Glomerular endothelial cell (primary cell): ENCODE data around the gene NSL1. TPM values are rescaled to one million over a fixed set of nuclear protein-coding genes. Genes with fewer than 3 reads are reported as not detected.
"Not testable (repeated sequence)": the region's sequence is repeated elsewhere in the genome, so short reads cannot be mapped to it uniquely, and the experiment has no call there.

Experiments
- DNase-seq: peaks from one replicate; pipeline ENCODE4 v3.0.0-alpha.2; 2011; ENCODE audit warnings: low read depth, low spot score; ENCODE audit errors: extremely low read depth
- total RNA-seq: library from RNA; depleted of rRNA; stranded (reverse); fragments of >200 nt; gene quantifications from 2 replicates; pipeline ENCODE4 v1.2.3, GENCODE V29; 2015

NSL1 gene
- total RNA-seq, 1 donor from 2014 or later, result 25.8 TPM

DNA sequence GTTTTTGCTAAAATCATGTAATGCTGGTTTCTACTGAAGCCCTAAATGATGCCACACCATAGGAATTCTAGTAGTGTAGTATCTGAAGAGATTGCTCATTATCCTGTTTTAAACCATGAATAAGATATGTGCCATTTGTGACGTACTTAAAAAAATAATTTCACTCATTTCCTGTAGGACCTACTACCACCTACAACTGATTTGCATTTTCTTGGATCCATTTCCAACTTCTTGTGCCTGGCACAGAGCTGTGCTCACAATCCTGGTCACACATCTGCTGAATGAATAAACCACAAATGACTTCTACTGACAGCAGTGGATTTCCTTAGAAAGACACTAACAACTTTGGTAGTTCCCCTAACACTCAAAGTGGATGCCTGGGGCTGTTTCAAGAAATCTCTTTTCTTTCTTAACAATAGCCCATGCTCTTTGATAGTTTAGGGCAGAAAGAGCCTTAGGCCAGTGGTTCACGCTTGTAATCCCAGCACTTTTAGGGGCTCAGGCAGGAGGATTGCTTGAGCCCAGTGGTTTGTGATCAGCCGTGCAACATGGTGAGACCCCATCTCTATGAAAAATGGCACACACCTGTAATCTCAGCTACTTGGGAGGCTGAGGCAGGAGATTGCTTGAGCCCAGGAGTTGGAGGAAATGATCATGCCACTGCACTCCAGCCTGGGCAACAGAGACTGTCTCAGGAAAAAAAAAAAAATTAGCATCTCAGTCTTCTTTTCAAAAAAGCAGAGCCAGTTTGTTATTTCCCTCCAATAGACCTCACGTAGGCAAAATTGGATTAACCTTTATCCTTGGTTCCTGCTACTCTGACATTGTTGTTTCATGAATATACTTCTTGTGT is 78.9 kb downstream of the NSL1 start:
- no peak for DNase-seq

DNA sequence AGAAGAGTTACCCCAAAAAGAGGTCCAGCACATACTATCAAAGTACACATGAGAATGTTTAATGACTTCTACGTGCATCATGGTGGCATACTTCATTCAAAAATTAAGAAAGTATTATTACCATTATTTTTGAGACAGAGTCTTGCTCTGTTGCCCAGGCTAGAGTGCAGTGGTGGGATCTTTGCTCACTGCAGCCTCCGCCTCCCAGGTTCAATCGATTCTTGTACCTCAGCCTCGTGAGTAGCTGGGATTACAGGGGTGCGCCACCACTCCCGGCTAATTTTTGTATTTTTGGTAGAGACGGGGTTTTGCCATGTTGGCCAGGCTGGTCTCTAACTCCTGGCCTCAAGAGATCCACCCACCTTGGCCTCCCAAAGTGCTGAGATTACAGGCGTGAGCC is 79.6 kb downstream of the NSL1 start:
- DNase-seq, result not testable (repeated sequence)

DNA sequence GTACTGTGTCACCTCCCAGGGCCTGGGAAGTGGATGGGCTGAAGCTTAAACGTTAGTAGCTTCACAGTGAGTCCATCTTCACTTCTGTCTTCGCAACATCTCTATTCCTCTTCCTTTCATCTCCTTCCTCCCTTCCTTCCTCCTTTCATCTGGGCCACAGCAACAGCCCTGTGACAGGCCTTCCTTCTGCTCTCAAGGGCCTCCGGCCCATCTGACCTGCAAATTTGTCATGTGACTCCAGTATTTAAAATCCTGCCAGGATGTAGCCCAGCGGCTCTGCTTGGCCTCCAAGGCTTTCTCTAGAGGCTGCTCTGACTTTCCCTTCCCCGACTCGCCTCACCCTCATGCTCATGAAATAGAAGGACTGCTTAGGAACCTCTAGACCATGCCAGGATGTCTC is 81.0 kb downstream of the NSL1 start:
- DNase-seq, result no peak

DNA sequence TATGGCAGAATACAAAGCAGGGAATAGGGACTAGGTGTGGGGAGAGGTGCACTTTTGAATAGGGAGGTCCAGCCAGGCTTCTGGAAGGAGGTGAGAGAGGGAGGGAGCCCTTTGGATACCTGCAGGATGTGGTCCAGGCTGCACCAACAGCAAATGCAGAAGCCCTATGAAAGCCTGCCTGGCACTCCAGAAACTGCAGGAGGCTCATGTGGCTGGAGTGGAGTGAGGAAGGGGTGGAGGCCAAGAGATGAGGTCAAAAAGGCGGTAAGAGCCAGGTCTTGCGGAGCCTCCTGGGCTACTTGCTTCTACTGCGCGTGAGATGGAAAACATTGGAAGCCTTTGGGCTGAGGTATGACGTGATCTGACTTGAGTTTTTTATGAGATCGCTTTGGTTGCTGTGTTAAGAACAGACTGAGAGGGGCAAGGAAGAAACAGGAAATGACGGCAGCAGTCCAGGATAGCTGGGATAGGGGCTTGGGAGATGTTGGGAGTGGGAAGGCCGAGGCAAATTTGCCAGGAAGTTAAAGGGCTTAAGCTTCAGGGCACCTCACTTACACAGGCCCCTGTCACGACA is 87.5 kb downstream of the NSL1 start:
- DNase-seq, result no peak

DNA sequence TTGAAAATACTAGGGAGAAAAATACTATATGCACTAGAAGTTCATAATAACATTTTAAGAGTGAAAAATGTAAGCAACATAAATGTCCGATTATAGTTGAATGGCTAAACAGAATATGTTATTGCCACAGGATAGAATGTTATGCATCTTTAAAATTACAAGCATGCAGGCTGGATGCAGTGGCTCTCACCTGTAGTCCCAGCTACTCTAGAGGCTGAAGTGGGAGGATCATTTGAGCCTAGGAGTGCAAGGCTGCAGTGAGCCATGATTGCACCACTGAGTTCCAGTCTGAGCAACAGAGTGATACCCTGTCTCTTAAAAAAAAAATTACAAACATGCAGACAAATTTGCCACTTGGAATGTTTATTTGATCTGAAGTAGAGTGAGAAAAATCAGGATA is 88.9 kb downstream of the NSL1 start:
- no peak for DNase-seq

DNA sequence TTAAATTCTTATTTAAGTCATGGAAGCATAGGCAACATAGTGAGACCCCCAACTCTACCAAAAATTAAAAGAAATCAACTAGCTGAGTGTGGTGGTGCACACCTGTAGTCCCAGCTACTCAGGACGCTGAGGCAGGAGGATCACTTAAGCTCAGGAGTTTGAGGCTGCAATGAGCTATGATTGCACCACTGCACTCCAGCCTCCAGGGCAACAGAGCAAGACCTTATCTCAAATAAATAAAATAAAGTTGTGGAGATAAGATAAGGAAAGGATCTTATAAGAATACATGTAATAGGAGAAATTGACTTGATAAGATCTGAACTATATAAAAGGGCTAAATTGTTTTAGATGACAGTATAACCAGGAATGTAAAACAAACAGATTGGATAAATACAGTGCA is 89.7 kb downstream of the NSL1 start:
- no peak for DNase-seq

DNA sequence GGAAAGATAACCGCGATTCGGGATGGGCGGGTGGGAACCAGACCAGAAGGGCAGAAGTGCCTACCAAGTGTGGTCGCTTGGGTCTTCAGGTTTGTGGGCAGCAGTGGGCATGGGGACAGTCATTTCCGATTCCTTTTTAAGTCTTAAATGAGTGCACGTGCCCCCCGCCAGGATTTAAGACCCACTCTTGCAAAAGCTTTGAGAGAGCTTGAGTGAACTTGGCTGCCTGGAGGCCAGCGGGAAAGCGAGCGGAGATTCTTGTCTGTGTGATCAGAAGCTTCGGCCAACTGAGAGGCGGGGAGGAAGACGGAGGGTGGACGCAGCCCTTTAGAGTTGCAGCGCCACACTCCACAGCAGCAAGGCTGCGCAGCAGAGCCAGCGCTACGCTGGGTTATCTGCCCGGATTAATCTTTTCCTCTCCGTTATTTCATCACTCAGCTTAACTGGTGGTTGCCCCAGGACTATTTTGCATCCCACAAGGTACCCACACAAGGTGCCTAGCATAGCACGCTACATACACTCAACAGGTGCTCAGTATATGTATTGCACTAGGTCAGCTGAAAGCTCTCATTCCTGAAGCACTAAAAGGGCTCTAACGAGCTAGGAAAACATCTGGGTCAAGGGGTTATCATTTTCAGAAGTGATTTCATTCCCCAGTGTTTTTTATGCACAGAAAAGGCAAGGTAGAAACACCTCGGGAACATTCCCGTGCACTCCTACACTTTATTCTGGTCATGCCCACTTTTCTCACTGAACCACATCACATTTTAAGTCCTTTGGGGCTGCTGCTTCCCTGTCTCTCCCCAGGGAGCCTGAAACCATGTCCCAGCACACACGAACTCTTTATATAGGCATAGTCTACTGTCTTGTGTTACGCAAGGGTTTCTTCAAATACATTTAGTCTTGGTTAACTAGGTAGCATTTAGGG is 90.4 kb downstream of the NSL1 start:
- no peak for DNase-seq

DNA sequence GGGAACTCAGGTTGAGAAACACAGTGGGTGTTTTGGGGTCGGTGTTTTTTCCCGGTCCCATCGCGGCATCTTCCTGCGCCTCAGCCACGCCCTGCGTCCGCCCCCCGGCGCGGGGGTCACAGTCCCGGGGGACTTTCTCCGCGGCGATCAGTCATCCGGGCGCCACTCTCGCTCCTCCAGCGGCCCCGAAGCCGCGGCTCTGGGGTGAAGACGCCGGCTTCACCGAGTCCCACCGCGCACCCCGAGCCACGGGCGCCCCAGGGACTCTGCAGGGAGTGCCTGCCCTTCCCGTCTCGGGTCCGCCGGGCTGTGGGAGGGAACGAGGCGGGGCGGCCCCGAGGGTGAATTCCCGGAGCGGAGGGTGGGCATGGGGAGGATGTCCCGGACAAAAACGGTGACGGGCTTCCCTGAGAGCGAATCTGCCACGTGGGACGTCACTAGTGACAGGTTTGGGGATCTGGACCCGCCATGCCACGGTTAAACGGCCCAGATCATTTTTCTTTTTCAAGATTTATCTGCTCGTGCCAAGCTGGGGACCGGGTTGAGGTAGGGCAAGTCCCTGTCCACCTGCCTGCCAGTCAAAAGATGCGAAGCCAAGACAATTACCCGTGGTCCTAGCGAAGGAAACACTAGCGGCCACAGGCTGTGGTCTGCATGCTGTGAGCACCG is 91.2 kb downstream of the NSL1 start:
- no peak for DNase-seq

DNA sequence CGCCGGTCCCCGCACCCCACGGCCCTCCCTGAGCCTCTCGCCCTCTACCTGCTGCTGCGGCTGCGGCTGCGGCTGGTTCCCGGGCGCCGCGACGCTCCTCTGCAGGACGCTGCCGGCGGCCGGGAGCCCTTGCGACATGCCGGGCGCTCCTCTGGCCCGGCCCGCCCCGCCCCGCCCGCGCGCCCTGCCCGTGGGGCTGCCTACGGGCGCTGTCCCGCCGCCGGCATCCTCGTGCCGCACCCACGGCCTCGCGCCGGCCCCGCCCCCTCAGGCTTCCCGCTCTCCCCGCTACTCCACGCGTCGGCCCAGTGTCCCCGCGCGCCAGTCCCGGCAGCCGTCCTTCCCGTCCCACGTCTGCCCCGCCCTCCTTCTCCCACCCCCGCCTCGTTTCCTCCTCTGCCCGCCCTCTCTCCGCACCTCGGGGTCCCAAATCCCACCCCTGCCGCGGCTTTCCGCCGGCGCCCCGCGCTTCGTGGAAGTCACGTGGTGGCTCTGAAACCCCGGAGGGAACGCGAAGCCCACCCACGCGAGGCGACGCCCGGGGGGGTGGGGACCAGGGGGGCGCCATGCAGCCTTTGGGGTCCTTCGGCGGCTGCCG is 91.9 kb downstream of the NSL1 start, which contains the start of gene BATF3:
TSS of gene BATF3 (minus strand) at position 216 of the 598 bp plus-strand sequence. CDS start at position 138, 78 bp downstream.
- DNase-seq, result no peak

DNA sequence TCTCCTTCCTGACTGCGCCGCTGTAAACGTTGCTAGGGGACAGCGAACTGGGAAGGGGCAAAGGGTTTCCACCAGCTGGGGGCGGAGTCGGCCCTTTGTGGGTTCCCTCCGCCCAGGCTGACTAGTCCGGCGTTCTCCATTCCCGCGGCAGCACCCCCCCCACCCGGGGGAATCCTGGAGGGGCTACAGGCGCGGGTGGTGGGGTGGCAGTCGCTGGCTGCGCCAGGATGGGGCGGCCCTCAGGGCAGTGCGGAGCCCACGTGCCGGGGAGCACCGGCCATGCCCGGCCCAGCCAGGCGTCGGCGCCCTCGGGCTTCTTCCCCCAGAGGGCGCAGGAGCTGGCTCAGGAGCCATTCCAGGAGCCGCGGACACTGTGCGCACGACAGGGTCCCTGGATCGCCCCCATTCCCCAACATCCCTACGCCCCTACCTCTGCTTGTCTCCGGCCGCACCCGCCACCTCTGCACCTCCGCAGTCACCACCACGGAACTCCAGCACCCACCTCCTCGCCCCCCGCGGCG is 92.4 kb downstream of the NSL1 start:
- no peak for DNase-seq

DNA sequence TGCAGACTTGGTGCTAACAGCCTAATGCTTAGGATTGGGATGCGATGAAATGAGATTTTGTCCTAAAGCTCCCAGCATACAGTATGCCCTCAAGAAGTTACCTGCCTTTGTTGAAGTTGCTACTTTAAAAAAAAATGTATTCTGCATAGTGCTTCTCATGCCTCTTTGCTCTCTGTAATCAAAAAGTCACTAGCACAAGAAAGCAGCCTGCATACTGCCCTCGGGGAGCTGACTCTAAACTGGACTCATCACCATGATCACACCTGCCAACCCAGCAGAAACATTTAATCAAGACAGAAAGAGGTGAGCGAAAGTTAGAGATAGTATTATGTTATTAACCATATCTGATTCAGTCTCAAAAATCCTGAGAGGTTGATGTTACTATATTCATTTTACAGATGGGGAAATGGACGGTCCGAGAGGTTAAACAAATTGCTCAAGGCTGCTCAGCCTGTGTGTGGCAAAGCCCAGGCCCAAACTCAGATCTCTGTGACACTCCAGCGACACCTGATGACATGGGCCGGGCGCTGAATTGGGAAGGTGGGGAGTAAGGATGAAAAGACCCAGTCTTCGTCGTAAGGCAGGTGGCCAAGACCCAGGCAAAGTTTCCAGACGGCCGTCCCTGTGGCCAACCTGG is 93.0 kb downstream of the NSL1 start:
- no peak for DNase-seq

DNA sequence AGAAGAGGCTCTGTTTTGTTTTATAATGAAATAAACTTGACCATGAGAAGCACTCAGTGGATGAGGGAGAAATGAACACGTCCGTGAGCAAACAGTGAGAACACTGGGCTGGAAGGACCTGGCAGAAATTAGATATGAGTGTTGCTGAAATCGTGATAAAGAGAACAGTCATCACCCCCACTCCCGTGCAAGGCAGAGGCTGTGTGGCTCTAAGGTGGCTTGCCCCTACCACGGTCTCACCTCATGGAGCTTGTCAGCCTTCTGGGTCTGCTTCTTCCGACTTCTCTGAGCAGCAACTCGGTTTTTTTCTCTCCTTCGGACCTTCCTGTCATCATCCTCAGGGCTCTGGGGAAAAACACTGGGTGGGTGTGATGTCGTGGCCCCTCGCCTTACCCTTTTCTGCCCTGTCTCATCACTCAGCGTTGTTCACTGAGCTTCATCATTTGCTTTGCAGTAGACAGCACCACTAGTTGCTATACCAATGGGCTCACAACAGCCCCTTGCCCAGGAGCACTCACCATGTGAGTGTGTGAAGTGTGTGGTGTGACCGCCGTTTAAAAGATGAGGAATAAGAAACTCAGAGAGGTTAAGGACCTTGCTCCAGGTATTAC is 94.8 kb downstream of the NSL1 start:
- DNase-seq, result no peak

DNA sequence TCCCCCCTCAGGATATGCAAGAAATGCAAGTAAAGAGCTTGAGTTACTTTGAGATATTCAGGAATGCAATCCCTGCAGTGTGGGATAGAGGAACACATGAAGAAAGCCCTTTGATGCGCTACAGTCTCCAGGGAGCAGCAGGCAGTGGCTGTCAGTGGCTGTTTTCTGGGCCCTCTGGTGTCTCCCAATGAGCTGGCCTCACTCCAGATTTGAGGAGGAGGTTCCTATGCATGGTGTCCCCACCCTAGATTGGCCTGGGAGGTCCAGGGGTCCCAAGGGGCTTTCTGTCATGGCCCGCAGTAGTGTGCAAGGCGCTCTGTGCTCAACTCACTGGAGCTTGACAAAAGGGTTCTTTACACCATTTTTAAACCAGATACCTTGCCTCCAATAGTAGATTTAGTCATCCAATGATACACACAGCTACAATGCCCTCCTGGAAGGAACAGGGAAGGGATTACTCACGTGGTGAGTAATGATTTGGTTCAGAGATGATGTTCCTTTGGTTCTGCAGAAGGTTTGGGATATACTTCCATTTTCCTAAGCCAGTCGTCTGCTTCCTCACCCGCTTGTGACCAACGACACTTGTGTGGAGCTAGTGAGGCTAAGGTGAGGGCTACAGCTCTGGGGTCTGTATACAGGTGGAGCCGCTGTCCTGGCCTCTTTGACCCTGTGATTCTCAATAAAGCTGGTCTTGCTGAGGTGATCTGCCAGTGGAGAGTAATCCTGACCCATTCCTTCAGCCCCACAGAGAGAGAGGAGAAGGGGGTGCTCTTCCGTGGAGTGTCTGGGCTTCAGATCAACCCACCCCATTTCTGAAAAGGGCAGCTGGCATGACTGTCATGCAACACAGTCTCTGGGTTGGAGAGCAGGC is 98.6 kb downstream of the NSL1 start:
- DNase-seq, result no peak

DNA sequence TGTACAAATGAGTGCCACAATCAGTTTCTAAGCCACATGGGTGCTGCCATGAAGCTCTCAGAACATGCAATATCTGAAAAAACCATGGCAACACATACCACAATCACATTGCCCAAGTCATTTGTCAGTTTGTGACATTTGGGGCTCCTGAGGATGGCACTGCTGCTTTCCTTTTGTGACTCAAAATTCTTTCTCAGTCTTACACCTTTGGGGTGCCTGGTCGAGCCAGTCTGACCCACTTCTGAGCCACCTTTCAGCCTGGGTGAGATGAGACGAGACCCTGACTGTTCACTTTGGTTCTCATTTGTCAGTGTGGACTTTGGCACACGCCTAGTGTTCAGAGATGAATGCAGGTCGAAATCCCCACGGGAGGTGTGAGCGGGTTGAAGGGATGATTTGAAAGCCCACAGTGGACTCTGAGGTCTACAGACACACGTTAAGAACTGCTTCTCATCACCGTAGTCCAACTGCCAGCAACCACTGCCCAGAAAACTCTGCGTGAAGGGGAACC is 100.0 kb downstream of the NSL1 start:
- no peak for DNase-seq

DNA sequence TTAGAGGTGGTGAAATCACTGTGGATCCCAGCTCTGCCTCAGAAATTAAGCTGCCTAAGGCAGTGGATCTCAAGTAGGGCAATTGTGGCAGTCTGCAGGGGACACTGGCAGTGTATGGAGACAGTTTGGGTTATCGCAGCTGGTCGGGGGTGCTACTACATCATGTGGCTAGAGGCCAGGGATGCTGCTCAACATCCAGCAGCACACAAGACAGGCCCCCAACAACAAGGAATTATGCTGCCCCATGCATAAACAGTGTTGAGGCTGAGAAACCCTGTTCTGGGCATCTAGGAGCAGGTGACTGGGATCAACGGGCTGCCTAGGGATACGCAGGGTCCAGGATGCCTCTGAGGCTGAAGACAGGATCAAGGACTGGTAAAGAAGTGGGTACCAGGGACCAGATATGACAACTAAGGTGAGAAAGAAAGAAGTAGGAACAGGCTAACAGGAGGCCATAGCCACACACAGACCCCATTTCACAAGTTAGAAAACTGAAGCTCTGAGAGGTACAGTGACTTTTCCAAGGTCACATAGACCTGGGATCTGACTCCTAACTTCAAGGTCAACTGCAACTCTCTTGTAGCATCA is 100.7 kb downstream of the NSL1 start:
- DNase-seq, result no peak

DNA sequence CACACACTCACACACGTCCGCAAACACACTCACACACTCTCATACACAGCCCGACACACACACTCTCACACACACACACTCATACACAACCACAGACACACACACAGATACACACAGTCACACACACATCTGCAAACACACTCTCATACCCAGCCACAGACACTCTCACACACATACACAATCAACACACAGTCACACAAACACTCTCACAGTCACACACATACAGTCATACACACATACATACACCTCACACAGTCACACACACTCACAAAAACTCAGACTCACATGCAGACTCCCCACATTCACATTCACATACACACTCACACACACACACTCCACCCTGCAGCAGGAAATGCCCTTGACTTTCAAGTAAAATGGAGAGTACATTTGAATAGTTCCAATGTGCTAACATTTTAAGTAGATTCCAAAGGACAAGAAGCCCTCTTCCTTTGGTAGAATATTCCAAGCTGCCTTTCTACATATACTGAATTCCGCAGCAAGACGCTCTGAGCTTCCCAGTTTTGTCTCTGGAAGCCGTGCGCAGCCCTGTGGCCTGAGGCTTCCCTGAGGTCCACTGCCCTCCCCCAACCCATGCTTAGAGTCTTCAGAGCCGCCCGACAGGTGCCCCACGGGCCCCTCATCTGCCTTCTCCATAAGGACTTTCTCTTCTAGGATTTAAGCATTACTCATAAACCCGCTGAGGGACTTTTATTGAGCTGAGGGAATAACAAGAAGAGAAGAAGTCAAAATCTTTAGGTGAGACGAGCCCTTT is 101.6 kb downstream of the NSL1 start:
- DNase-seq, result no peak

DNA sequence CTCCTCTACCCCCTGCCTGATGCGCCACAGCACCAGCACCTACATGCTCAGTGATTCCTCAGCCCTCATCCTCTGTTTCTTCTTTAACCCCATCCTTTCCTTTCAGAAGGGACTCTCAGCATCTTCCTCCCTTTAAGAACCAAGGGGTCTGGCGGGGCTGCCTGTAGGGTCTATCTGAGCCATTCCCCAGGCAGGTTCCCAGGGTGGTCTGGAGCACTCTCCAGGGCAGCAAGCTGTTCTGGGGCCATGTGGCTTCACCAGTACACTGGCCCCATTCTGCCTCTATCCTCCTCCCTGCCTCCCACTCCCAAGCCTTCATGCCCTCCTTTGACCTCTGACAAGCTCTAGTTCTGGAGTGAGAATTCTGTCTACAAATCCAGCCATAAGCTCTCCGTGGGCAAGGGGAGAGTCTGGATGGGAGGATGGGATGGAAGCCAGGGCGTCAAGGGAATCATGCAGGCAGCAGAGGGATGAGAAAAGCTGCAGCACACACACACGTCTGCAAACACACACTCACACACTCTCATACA is 102.3 kb downstream of the NSL1 start:
- no peak for DNase-seq
